ENCODE results near the gene TNS1.
"Not testable (repeated sequence)": the region's sequence is repeated elsewhere in the genome, so short reads cannot be mapped to it uniquely, and the experiment has no call there.

TNS1 gene

DNA sequence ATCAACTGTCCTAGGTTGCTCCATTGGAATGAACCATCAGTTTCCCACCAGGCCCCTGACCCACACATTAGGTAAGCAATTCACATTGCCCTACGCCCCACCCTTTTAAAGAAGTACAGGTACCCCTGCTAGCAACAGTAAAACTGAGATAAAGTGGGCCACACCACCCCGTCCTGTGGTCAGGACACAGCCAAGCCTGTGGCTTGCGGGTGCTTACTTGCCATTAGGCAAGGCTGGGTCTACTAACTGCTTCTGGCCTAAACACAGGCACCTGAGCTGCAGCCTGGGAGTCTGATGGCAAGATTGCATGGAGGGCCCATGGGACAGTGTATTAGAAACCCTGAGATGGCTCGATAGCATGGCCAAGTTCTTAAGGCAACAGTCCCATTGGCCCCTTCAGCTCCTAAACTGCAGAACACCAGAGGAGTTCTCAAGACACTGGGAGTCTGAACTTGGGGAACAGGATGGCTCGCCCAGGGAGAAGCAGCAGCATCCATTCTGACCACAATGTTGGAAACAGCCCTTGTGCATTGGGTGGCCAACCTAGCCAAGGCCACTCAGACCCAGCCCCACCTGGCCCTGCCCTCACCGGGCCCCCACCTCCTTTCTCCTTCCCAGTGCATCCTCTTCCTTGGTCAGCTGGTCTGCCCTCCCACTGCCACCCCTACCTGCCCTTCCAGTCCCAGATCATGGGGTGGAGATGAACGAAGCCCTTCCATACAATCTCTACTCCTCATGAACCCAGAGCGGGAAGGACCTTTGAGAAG lies 177.1 kb downstream of the TNS1 start:
- DNase-seq, result no peak
- in situ Hi-C loops (cut with HindIII; ENCODE audit: low pct_ligation_motif_present, low pct_unique_long_range_greater_than_20kb, low sequenced_read_pairs), result no loop called here

DNA sequence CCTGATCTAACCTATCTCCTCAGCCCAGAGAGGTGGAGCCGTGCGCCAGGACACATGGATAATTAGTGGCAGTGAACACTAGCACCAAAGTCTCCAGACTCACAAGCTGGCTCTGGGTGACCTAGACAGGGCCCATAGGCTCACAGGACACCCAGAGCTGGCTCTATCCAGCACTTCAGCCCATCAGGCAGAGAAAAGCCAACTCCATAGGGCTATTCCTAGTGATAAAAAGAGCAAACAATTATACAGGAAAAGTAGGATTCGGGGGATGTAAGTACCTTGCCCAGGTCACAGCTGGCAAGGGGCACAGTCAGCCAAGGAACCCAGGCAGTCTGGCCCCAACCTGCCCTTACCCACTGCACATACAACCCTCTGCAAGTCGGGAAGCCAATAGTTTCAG lies 178.6 kb downstream of the TNS1 start:
- no peak for DNase-seq
- in situ Hi-C loops (cut with HindIII; ENCODE audit: low pct_ligation_motif_present, low pct_unique_long_range_greater_than_20kb, low sequenced_read_pairs), result no loop called here

DNA sequence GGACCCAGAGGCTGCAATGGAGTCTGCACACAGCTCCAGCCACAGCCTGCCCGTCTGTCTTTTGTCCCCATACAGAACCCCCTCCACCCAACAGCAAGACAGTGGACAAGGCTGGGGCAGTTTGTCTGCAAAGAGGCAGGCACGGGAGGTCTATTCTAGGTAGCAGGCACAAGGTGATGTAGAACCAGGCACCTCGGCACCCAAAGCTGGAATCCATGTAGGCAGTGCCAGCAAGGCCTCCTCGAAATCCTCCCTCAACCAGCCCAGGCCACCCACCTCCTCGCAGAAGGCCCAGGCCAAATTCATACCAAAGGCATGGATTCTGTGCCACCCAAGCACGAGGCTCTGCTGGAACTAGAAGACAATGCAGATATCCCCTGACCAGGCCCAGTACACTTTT lies 179.2 kb downstream of the TNS1 start:
- no peak for DNase-seq
- in situ Hi-C loops (cut with HindIII; ENCODE audit: low pct_ligation_motif_present, low pct_unique_long_range_greater_than_20kb, low sequenced_read_pairs), result no loop called here

DNA sequence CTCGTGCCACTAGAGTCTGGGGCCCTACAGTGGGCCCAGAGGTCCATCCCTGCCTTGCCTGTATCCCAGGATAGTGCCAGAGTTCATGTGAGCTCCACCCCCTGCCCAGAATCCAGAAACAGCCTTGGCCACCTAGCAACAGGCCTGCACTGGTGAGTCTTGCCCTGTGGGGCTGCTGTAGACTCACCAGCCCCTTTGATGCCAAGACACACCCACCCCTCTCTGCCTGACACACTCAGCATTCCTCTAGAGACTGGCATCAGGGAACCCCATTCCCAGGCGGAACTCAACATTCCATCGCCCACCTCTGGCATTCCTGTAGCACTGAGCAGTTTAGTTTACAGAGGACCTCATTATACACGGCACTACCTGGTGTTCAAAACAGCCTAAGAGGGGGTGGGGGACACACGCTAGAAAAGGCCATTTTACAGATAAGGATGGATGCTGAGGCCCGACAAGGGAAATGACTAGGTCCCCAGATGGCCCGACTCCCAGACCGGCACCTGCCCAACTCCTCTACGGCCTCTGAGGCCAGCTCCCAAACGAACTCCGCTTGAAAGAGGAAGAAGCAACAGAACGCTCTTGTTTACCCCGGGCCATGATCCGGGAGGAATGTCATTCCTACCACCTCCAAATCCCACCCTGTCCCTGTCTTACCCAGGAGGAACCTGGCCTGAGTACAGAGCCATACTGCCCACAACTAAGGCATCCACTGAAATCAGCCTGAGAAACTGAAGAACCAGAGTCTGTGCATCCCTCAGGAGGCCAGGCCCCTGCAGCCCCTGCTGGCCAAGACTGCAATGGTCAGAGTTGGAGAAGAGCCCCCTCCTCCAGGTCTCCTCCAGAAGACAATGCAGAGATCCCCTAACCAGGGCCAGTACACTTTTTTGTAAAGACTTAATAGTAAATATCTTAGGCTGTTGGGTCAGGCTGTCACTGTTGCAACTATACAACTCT lies 180.2 kb downstream of the TNS1 start:
- in situ Hi-C loops (cut with HindIII; ENCODE audit: low pct_ligation_motif_present, low pct_unique_long_range_greater_than_20kb, low sequenced_read_pairs), result no loop called here
- DNase-seq, result peak; percentile 11

DNA sequence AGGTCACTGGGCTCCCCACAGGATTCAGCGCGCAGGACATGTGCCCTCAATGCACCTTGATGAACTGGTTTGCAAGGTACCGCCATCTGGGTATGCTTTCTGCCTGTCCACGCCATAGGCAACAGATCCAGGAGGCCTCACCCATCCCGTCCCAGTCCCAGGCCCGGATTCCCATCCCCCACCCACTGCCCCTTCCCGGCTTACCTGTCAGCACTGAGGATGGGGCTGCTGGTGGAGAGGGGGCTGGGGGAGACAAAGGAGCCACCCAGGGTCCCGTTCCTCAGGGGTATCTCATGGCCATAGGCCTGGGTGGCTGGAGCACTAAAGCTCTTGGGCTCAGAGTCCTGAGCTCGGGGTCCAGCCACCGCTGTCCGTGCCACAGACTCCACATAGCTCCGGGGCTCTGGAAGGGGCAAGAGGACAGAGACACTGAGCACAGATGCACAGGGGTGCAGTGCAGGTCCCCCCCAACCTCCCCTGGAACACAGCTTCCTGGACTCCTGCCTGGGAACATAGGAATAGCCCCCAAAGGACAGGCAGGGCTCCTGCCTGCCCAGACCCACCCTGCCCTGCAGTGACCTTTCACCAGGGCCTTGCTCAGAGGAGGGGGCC lies 181.2 kb downstream of the TNS1 start:
- in situ Hi-C loops (cut with HindIII; ENCODE audit: low pct_ligation_motif_present, low pct_unique_long_range_greater_than_20kb, low sequenced_read_pairs), result no loop called here
- DNase-seq, result no peak

DNA sequence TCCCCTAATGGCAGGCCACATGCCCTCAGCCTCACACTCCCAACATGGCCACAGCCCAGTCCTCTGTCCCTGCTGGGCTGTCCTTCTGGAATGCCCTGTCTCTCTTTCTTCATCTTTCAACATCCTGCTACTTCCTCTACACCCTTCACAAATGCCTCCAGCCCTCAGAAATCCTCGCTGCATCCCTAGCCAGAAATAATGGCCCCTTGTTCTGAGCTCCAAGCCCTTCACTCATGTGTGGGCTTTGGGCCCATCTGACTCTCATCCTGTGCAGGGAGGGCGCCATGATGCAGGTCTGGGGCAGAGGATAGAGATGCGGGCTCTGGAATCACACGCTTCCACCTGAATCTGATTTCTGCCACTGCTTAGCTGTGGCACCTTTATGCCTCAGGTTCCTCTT lies 181.9 kb downstream of the TNS1 start:
- no peak for DNase-seq
- in situ Hi-C loops (cut with HindIII; ENCODE audit: low pct_ligation_motif_present, low pct_unique_long_range_greater_than_20kb, low sequenced_read_pairs), result no loop called here

DNA sequence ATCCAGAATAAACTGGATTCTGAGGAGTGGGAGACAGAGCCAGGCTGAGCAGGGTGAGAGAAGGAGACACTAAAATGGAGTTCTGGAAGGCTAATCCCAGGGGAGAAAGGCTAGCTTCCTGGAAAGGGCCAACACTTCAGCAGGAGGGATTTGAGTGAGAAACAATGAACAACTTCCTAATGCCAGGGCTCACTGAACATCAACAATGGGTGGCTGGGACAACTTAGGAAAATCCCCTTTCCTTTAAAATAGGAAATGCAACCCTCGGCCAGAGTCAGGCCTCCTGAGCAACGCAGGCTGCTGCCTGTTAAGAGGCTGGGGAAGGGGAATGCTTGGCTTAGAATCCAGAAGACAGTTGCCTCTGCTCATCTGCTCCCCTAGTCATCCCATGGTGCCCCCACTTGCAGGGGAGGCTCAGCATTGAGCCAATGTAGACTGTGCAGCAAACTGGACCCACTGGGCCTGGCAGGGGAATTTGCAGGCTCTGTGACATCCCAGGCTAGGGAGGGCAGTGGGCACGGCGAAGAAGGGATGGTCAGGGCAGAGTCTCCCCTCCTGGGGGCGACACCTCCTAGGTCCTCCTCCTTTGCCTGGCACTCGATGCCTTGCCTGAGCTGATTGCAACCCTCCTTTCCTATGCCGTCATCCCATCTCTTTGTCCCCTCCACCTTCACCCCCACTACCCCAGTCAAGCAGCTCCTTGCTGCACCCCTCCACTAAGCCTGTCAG lies 182.5 kb downstream of the TNS1 start:
- no peak for DNase-seq
- in situ Hi-C loops (cut with HindIII; ENCODE audit: low pct_ligation_motif_present, low pct_unique_long_range_greater_than_20kb, low sequenced_read_pairs), result no loop called here

DNA sequence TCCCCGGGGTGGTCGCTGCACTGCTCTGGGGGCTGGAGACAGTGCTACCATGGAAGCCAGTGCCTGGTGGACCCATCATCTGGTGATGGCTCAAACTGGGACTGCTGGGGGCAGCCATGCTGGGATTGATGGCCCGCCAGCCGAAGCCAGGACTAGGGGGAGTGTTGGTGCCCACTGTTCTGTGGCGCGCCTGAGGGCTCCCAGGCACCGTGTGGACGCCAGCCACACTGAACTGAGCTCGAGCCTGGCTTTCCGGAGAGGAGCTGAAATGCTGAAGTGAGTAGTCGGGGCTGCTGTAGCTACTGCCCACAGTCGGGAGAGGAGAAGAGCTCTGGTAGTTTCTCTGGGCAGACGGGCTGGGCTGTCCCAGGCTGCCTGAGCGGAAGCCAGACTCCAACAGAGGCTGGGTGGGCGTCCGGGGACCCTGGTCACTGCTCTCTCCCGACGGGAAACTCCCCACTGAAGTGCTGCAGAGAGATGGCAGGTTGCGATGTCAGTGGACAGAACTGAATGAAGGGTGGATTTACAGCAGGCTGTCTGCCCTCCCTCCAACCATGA lies 184.4 kb downstream of the TNS1 start:
- DNase-seq, result no peak
- in situ Hi-C loops (cut with HindIII; ENCODE audit: low pct_ligation_motif_present, low pct_unique_long_range_greater_than_20kb, low sequenced_read_pairs), result no loop called here

DNA sequence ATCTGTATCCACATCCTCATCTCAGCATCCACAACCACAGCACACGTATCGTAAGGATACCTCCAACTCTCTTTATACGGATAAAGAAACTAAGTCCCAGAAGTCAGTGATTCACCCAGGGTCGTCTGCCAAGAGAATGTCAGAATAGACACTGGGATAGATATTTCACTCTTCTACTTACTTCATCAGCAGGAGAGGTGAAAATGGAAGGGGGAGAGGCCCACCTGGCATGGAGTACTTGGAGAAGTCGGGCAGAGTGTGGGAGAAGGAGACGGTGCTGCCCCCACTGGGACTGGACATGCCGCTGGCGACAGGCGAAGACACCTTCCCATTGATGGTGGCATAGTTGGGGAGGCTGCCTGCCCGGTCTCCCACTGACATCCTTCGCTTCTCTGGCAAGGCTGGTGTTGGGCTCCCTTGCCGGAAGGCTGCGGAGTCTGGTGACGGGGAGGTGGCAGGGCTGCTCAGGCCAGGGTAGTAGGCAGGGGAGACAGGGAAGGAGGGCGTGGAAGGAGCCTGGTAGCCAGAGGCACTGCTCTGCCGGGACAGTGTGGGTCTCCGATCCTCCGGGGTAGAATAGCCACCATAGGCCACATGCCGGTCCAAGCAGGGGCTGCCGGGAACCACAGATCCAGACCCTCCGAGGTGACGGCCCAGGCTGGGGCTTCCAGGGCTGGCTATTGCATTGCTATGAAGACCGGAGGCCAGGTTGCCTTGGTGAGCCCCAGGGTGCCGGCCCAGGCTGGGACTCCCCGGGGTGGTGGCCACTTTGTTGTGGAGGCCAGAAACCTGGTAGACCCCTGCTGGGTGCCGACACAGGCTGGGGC lies 185.1 kb downstream of the TNS1 start:
- in situ Hi-C loops (cut with HindIII; ENCODE audit: low pct_ligation_motif_present, low pct_unique_long_range_greater_than_20kb, low sequenced_read_pairs), result no loop called here
- no peak for DNase-seq

DNA sequence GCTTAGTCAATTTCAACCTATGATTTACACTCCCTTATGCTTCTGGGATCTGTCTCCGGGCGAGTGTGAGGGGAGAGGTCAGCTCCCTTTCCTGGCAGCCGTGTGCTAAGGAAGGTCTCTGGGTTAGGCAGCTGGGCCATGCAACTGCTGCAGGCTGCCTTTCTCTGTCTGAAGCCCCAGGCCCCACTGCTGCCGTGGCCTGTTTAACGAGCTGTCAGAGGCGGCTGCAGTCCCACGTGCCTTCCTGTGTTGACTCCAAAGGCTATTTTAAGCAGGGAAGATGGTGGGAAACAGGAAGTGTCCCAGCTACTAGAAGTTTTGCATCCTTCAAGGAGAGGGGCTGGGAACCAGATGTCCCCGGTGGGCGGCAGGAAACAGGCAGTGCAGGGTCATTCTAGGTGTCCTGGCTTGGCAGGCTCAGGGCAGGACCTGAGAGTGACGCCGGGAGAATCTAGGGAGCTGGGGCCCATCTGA lies 186.4 kb downstream of the TNS1 start:
- in situ Hi-C loops (cut with HindIII; ENCODE audit: low pct_ligation_motif_present, low pct_unique_long_range_greater_than_20kb, low sequenced_read_pairs), result no loop called here
- DNase-seq, result no peak

DNA sequence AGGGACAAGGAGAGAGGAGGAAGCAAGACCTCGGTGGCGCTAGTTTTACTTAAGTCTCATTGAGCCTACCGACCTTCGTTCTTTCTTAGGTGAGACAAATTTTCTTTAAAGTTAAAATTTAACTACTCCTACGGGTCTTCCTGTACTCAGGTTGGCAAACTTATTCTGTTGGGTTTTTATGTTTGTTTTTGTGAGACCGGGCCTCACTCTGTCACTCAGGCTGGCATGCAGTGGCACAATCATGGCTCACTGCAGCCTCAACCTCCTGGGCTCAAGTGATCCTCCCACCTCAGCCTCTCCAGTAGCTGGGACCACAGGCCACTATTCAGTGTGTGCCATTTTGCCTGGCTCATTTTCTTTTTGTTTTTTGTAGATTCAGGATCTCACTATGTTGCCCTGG lies 189.0 kb downstream of the TNS1 start:
- no peak for DNase-seq
- in situ Hi-C loops (cut with HindIII; ENCODE audit: low pct_ligation_motif_present, low pct_unique_long_range_greater_than_20kb, low sequenced_read_pairs), result no loop called here

DNA sequence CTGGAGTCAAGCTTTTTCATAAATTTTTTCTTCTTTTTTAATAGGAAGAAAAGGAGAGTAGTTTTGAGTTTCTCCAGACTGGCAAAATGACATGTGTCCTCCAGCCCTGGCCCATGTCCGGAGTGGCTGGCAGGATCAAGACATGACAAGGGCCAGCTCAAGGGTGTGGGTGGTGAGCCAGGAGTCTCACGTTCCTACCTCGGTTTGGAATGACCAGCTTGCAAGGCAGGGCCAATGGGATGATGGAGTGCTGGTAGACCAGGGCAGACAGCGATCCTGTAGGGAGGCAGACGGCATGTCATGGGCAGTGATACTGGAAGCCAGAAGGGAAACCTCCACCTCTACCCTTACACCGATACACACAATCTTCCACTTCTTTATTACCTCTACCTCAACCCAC lies 190.6 kb downstream of the TNS1 start:
- in situ Hi-C loops (cut with HindIII; ENCODE audit: low pct_ligation_motif_present, low pct_unique_long_range_greater_than_20kb, low sequenced_read_pairs), result no loop called here
- DNase-seq, result no peak

DNA sequence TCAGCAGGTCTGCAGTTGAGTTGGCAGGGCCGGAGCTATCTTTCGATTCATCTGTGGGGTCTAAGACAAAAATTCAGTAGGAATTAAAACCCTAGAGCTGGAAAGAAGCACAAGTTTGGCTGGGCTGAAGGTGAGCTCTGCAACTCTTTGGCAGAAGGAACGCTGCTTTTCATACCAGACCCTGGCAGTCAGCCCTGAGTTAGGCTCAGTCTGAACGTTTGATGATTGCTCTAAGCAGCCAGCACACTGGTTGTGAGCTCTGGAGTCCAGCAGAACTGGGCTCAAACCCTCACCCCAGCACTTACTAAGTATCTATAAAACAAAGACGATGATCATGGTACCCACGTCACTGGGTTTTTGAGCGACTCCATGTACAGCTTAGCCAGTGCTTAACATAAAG lies 192.5 kb downstream of the TNS1 start:
- no peak for DNase-seq
- in situ Hi-C loops (cut with HindIII; ENCODE audit: low pct_ligation_motif_present, low pct_unique_long_range_greater_than_20kb, low sequenced_read_pairs), result no loop called here

DNA sequence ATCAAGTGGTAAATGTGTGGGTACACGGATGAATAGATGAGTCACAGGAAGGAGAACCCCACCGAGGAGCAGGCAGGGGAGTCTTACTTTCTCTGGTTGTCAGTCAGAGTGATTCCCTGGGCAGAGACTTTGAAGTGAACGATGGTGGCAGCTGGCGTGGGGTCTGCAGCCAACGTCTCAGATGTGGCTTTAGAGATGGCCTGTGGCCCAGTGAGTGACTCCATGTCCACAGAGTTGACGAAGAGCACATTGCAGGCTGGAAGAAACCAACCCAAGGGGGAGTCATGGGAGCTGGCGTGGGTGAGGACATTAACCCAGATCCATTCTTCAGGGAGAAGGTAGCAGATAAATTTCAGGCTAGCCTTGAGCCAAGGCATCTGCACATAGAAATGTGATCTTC lies 193.1 kb downstream of the TNS1 start:
- in situ Hi-C loops (cut with HindIII; ENCODE audit: low pct_ligation_motif_present, low pct_unique_long_range_greater_than_20kb, low sequenced_read_pairs), result no loop called here
- no peak for DNase-seq

DNA sequence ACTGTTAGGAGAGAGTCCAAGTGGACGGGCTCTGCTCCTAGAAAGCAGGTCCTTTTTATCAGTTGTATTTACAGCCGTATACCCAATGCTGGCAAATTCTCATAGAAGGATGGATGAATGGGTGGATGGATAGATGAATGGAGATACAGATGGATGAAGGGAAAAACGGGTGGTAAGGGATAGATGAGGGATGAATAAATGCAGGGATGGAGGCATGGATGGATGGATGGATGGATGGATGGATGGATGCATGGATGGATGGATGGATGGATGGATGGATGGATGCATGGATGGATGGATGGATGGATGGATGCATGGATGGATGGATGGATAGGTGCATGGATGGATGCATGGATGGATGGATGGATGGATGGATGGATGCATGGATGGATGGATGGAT lies 193.8 kb downstream of the TNS1 start:
- in situ Hi-C loops (cut with HindIII; ENCODE audit: low pct_ligation_motif_present, low pct_unique_long_range_greater_than_20kb, low sequenced_read_pairs); DNase-seq: not testable (repeated sequence)

DNA sequence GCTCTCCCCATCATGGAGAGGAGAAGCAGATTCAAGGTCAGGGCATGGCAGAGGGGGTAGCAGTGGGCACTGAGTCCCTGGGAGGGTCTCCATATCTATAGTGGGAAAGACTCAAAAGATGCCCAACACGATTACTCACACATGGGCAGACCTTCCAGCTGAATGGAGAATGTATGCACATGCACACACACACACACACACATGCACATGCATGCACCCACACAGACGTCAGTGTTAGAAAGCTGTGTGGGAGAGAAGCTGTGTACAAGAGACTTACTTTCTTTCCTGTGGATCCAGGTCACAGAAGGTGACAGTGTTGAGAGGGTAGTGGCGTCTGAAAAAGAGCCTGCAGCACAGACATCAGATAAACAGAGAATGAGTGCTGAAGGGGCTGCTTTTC lies 194.5 kb downstream of the TNS1 start:
- in situ Hi-C loops (cut with HindIII; ENCODE audit: low pct_ligation_motif_present, low pct_unique_long_range_greater_than_20kb, low sequenced_read_pairs), result no loop called here

DNA sequence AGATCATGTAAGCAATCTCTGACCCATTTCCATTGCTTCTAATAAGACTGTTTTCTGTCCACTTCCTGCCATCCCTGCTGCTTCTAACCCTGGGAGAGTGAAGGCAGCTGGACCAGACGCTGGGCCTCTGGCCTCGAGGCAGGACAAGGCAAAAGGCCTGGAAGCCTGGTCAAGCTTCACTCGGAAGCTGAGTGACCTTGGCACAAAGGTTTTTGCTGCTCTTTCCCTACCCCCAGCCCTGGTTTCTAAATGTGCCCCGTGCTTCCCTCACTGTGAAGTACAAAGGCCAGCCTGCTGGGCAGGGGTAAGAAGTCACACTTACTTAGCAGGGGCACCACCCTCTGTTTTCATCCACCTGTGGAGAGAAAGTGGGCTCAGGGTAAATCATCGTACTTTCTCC lies 195.0 kb downstream of the TNS1 start:
- in situ Hi-C loops (cut with HindIII; ENCODE audit: low pct_ligation_motif_present, low pct_unique_long_range_greater_than_20kb, low sequenced_read_pairs), result no loop called here
- no peak for DNase-seq

More for the DNA sequence above, 194.5 kb downstream of the TNS1 start:
- no peak for DNase-seq

DNA sequence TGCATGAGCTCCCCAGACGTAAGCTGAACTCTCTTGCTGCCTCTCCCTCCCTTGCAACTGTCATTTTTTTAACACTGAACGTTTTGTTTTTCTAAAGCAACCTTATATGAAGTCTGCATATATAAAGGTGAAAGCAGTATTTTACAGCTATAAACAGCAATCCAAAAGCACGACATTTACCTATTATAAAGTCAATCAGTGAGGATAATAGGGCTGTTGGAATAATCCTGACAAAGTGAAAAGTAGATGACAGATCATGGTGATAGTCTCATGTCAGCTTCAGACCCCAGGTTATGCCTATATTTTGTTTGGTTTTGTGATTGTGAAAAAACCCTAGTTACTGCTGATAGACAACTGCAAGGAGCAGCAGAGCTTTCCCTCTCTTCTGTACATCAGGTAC lies 195.8 kb downstream of the TNS1 start:
- in situ Hi-C loops (cut with HindIII; ENCODE audit: low pct_ligation_motif_present, low pct_unique_long_range_greater_than_20kb, low sequenced_read_pairs), result no loop called here
- no peak for DNase-seq
